KBM-7 (cell line): ENCODE results near the gene OSBP.
"Not testable (repeated sequence)": the region's sequence is repeated elsewhere in the genome, so short reads cannot be mapped to it uniquely, and the experiment has no call there.

ENCODE experiments used
- DNase-seq: peaks from one replicate; pipeline ENCODE4 v3.0.0-alpha.2; 2015
- in situ Hi-C: fragments of 300-500 bp; cut with MboI; formaldehyde crosslinking; loops from 2 replicates; pipeline ENCODE4 v1.14.3; 2020; ENCODE audit warnings: low sequenced_read_pairs, low pct_unique_long_range_greater_than_20kb, mixed read lengths

Gene OSBP, protein sequence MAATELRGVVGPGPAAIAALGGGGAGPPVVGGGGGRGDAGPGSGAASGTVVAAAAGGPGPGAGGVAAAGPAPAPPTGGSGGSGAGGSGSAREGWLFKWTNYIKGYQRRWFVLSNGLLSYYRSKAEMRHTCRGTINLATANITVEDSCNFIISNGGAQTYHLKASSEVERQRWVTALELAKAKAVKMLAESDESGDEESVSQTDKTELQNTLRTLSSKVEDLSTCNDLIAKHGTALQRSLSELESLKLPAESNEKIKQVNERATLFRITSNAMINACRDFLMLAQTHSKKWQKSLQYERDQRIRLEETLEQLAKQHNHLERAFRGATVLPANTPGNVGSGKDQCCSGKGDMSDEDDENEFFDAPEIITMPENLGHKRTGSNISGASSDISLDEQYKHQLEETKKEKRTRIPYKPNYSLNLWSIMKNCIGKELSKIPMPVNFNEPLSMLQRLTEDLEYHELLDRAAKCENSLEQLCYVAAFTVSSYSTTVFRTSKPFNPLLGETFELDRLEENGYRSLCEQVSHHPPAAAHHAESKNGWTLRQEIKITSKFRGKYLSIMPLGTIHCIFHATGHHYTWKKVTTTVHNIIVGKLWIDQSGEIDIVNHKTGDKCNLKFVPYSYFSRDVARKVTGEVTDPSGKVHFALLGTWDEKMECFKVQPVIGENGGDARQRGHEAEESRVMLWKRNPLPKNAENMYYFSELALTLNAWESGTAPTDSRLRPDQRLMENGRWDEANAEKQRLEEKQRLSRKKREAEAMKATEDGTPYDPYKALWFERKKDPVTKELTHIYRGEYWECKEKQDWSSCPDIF

GRCh38 chr11:59615637-59616395, at the start of gene OSBP:
Gene OSBP (minus strand): TSS chr11:59615774. CDS start chr11:59615664, 110 bp downstream.
- in situ Hi-C loops: no loop called here
- peak; percentile 100 for DNase-seq

DNA sequence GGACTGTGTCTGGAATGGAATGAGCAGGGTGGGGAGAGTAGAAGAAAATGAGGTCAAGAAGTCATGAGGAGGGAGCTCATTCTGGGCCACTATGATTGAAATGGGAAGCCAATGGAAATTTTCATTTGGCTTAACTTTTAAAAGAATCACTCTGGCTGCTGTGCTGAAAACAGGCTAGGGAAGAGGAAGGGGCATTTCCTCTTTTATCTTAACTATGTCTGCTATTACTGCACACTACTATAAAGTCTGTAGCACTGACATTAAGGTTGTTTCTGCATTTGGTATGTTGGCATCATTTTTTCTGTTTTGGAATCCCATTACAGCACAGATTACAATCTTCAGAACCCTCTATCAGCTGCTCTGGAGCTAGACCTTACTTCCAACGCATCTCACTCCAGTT, 45.0 kb upstream of the OSBP start:
- DNase-seq: no peak
- in situ Hi-C loops: no loop called here

GRCh38 chr11:59659981-59660380, 44.4 kb upstream of the OSBP start:
- in situ Hi-C loops: no loop called here
- no peak for DNase-seq

DNA sequence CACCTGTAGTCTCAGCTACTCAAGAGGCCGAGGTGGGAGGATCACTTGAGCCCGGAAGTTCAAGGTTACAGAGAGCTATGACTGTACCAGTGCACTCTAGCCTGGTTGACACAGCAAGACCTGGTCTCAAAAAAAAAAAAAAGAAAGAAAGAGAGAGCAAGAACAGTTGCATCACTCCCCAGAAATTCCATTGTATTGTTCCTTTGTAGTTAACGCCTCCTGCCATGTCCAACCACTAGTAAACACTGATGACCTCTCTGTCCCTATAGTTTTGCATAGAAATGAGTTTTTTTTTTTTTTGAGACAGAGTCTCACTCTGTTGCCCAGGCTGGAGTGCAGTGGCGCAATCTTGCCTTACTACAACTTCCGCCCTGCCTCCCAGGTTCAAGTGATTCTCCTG, 42.5 kb upstream of the OSBP start:
- DNase-seq: no peak
- in situ Hi-C loops: no loop called here

GRCh38 chr11:59654893-59655292, 39.3 kb upstream of the OSBP start:
- in situ Hi-C loops: no loop called here

DNA sequence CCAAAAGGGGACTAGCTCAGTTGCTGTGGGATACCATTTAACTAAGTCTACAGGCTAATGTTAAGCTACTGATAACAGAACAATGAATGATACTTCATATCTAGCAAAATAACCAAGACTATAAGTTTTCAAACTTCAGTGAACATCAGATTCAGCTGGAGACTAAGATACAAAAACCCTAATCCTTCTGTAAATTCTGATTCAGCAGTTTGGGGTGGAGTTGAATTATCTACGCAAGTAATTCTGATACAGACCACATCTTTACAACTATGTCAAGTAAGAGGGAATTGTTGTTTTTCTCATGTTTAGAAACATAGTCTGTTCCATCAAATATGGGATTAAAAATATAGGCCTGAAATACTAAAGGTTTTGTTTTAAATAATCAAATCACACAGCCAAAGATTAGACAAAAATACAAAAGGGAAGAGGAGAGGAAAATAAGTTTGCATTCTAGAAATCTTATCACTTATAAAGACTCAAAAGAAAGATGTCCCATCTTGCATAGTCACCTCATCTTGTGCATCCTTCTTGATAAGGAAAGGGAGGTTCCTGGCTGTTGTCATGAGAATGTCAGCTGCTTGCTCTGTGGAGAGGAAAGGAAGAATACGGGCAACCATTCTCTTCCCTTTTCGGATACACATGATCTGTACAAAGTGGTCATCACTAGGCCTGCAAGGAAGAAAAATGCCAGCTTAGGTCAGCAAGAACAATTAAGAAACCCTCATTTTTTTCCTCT, 31.8 kb upstream of the OSBP start:
- DNase-seq: no peak
- in situ Hi-C loops: no loop called here

More at GRCh38 chr11:59654893-59655292, 39.3 kb upstream of the OSBP start:
- no peak for DNase-seq

- DNase-seq: no peak
- in situ Hi-C loops: no loop called here
Observed at GRCh38 chr11:59644528-59644927, 29.0 kb upstream of the OSBP start.

DNA sequence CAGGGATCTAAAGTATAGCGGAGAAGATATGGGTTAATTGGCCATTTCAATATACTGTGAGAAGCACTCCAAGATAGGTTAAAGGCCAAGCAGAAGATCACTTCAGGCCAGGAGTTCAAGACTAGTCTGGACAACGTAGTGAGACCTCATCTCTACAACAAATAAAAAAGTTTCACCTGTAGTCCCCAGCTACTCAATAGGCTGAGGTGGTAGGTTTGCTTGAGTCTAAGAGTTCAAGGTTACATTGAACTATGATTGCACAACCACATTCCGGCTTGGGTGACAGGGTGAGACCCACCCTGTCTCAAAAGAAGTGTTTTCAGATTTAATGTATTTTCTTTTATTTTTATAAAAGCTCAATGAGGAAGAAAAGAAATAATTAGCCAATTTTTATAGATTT, 27.8 kb upstream of the OSBP start:
- in situ Hi-C loops: no loop called here
- no peak for DNase-seq

DNA sequence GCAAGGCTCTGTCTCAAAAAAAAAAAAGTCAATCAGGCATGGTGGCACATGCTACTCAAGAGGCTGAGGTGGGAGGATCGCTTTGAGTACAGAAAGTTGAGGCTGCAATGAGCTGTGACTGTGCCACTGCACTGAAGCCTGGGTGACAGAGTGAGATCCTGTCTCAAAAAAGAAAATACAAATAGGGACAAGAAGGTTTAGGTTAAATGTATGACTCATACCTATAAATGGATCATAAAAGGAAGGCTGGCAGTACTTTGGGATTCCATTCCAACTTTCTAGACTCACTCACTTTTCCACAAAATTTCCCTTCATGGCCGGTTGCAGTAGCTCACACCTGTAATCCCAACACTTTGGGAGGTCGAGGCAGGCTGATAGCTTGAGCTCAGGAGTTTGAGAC, 25.6 kb upstream of the OSBP start:
- DNase-seq: no peak
- in situ Hi-C loops: no loop called here

- in situ Hi-C loops: no loop called here
- no peak for DNase-seq
Observed at GRCh38 chr11:59630493-59630892, 14.9 kb upstream of the OSBP start.

GRCh38 chr11:59629996-59630395, 14.4 kb upstream of the OSBP start:
- in situ Hi-C loops: no loop called here
- DNase-seq: no peak

GRCh38 chr11:59626969-59627368, 11.4 kb upstream of the OSBP start:
- in situ Hi-C loops, DNase-seq: not testable (repeated sequence)

GRCh38 chr11:59625703-59626102, 10.1 kb upstream of the OSBP start:
- in situ Hi-C loops: no loop called here
- no peak for DNase-seq

DNA sequence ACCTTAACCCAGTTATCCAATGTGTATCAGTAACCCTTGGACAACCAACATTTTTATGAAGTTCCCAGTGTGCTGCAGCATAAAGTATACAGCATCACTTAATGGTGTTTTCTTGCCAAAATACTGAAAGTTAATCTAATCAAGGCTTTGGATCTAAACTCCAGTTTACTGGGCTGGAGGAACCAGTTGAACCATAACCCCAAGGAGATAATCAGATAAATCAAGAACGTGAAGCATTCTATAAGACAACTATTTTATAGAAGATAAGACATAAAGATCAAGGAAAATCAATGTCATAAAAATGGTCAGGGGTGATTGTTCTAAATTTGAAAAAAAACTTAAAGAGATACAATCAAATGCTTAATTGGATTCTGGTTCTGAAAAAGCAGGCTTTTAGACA, 2.3 kb upstream of the OSBP start:
- DNase-seq: no peak
- in situ Hi-C loops: no loop called here

DNA sequence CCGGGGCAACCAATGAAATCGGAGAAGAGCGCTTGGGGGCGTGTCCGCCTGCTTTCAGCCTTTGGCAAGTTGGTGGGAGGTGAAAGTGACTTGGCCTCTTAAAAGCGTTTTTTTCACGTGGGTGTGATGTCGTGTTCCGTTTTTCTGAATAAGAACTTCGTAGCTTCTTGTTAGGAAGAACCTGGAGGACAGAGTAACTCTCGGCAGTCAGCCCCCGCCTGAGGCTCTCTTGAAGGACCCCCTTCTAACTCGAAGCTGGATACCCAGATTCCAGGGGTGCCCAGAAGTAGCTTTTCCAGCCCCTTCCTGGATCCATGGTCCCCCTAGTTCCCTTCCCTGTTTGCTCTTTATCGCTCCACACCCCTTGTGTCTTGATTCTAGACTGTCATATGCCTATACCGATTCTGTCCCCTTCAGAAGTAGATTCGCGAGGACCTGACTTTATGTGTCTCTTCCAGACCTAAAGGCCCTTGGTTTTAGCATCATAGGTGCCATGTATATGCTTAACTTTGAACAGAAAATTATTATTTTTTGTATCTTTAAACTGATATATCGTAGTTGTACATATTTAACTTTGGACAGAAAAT, 915 bp upstream of the OSBP start:
- DNase-seq: no peak

GRCh38 chr11:59615120-59615636, 396 bp downstream of the OSBP start:
- in situ Hi-C loops: no loop called here
- peak; percentile 8 for DNase-seq

More for the DNA sequence above, 915 bp upstream of the OSBP start:
- in situ Hi-C loops: no loop called here

- in situ Hi-C loops: no loop called here
- peak; percentile 15 for DNase-seq
Observed at GRCh38 chr11:59614277-59615119, 1.1 kb downstream of the OSBP start.
